GM18858 (cell line): Measurements from ENCODE around the gene STIM2.
"Not testable (repeated sequence)": the region's sequence is repeated elsewhere in the genome, so short reads cannot be mapped to it uniquely, and the experiment has no call there.

ENCODE experiments used
- ATAC-seq: cut with Tn5 transposase; IDR thresholded peaks from one replicate; pipeline ENCODE4 v1.9.1; 2021; ENCODE audit not compliant: unreplicated experiment

STIM2 gene

GRCh38 chr4:26947318-26947717, 86.7 kb downstream of the STIM2 start:
- no peak for ATAC-seq

DNA sequence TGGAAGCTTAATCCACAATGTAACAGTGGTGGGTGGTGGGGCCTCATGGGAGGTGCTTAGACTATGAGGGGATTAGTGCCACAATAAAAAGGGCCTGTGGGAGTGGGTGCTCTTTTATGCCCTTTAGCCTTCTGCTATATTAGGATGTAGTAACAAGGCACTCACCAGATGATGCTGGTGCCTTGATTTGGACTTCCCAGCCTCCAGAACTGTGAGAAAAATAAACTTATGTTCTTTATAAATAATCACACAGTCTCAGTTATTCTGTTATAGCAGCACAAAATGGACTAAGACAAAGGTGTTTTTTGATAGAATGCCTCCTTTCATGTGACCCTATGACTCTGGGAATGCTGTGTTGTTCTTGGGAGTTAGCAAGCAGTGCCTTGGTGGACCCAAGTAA, 89.8 kb downstream of the STIM2 start:
- ATAC-seq = no peak

GRCh38 chr4:26952891-26953290, 92.2 kb downstream of the STIM2 start:
- ATAC-seq = no peak

DNA sequence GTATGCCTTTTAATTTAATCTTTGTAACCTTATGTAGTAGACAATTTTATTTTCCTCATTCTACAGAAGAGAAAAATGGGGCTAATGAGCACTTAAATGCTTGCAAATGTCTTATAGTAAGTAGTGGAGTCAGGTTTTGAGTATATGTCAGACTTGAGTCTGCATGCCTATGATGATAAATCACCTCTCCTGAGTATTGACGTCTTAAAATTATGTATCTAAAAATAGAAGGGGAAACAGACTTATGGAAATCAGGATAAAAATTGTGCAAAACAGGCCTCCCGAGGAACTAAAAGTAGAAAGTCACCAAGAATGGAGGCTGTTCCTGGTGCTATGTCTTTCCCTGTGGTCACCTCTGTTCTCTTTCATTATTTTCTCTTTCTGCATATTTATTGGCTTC, 92.7 kb downstream of the STIM2 start:
- ATAC-seq = no peak

GRCh38 chr4:26953770-26954423, 93.3 kb downstream of the STIM2 start:
- ATAC-seq = no peak

GRCh38 chr4:26955241-26955640, 94.6 kb downstream of the STIM2 start:
- ATAC-seq = no peak

GRCh38 chr4:26958925-26959653, 98.4 kb downstream of the STIM2 start:
- ATAC-seq = no peak

DNA sequence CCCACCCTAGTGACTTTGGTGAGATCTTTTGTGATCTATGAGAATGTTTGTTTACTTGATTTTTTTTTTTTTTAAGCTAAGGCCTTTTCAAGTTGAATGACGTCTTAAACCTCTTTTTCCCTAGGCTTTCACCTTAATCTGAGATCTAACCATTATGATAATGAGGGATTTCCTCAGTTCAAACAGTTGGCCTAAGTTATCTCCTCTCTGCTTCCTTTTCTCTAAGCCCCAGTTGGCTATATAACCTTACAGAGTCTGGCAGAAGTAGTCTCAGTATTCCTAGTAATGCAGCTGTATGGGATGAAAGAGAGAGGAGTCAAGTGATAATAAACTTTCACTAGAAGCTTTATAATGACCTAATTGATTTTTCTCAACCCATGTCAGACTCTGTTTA, 99.0 kb downstream of the STIM2 start:
- ATAC-seq = no peak

GRCh38 chr4:26962720-26963119, 102.1 kb downstream of the STIM2 start:
- no peak for ATAC-seq

- ATAC-seq = no peak
Measured at GRCh38 chr4:26964512-26964911, 103.9 kb downstream of the STIM2 start.

GRCh38 chr4:26964994-26965393, 104.4 kb downstream of the STIM2 start:
- no peak for ATAC-seq

DNA sequence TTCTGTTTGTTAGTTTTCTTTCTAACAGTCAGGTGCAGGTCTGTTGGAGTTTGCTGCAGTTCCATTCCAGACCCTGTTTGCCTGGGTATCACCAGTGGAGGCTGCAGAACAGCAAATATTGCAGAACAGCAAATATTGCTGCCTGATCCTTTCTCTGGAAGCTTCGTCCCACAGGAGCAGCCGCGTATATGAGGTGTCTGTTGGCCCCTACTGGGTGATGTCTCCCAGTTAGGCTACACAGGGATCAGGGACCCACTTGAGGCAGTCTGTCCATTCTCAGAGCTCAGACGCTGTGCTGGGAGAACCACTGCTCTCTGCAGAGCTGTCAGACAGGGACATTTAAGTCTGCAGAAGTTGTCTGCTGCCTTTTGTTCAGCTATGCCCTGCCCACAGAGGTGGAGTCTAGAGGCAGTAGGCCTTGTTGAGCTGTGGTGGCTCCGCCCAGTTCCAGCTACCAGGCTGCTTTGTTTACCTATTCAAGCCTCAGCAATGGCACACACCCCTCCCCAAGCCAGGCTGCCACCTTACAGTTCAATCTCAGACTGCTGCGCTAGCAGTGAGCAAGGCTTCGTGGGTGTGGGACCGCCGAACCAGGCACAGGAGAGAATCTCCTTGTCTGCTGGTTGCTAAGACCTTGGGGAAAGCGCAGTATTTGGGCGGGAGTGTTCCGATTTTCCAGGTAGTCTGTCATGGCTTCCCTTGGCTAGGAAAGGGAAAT, 115.0 kb downstream of the STIM2 start:
- not testable (repeated sequence) for ATAC-seq

- ATAC-seq = no peak
Measured at GRCh38 chr4:26978387-26979053, 117.9 kb downstream of the STIM2 start.

DNA sequence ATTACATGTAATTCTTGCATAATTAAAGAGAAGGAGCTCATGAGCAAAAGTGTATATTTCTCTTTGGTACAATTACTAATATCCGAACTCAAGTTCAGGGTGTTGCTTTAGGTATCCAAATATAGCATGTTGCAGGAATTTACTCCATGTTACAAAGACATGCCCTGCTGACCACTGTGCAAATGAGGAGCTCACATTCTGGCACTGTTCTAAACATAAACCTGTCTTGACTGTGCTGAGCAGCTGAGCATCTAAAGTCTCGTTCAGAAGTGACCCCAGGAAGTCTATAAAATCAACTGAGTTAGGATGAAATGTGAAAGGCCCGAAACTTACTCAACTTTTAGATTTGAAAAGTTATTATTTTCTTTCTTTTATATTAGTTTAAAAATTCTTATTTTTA, 124.3 kb downstream of the STIM2 start:
- no peak for ATAC-seq

GRCh38 chr4:26985873-26986272, 125.2 kb downstream of the STIM2 start:
- ATAC-seq = peak; percentile 87

DNA sequence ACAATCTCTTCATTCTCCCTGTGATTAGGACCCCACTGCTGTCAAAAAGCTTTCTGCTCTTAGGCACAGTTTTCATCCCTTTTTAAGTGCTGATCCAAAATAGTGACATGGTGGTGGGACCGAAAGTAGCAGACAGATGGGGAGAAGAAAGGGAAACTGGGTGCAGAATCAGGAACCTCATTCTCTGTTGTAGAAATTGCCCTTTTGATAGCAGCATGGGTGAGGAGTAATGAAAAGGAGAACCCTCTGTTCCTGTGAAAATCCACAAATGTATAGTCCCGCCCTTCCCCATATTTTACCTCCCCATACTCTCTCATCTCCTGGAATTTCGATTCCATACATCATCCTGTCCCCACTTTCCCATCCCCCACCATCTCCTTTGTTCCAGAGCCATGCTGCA, 126.5 kb downstream of the STIM2 start:
- ATAC-seq = no peak

DNA sequence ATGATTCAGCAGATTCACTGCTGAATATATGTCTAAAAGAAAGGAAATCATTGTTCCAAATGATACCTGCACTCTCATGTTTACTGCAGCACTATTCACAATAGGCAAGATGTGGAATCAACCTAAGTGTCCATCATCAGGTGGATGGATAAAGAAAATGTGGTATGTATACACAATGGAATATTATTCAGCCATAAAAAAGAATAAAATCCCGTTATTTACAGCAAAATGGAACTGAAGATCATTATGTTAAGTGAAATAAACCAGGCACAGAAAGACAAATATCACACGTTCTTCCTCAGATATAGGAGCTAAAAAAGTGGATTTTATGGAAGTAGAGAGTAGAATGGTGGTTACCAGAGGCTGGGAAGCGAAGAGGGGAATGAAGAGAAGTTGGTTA, 130.4 kb downstream of the STIM2 start:
- ATAC-seq = no peak

GRCh38 chr4:26992657-26993361, 132.2 kb downstream of the STIM2 start:
- peak; percentile 93 for ATAC-seq

- ATAC-seq = no peak
Measured at GRCh38 chr4:26993539-26993938, 132.9 kb downstream of the STIM2 start.

DNA sequence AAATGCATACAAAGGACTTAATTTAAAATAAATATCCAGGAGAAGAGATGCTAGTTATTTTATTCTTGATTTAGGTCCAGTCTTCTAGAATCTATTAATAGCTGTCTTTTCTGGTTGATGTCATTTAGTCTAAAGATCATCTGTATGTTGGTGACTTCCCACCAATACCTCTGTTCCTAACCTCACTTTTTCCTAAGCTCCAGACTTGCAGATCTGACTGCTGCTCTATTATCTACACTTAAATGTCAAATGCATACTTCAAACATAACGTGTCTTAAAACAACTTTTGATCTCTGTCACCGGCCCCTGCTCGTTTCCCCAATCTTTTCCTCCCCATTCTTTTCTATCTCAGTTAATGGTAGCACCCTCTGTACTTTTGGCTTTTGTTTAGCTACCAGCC, 133.3 kb downstream of the STIM2 start:
- ATAC-seq = no peak

GRCh38 chr4:26995316-26995715, 134.7 kb downstream of the STIM2 start:
- no peak for ATAC-seq
